Measurements from ENCODE around the gene FAAP100.

GRCh38 chr17:81569986-81570514 lies 17.9 kb upstream of the FAAP100 start:
- TF ChIP-seq, protein P1, sequence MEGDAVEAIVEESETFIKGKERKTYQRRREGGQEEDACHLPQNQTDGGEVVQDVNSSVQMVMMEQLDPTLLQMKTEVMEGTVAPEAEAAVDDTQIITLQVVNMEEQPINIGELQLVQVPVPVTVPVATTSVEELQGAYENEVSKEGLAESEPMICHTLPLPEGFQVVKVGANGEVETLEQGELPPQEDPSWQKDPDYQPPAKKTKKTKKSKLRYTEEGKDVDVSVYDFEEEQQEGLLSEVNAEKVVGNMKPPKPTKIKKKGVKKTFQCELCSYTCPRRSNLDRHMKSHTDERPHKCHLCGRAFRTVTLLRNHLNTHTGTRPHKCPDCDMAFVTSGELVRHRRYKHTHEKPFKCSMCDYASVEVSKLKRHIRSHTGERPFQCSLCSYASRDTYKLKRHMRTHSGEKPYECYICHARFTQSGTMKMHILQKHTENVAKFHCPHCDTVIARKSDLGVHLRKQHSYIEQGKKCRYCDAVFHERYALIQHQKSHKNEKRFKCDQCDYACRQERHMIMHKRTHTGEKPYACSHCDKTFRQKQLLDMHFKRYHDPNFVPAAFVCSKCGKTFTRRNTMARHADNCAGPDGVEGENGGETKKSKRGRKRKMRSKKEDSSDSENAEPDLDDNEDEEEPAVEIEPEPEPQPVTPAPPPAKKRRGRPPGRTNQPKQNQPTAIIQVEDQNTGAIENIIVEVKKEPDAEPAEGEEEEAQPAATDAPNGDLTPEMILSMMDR (optimal IDR thresholded peaks at IDR 0.05 in 1 of 3, IDR thresholded peaks at IDR 0.05 in 1 of 3, conservative IDR thresholded peaks at IDR 0.05 in 1 of 3; ENCODE audit: extremely low read depth in 1 of 3, insufficient read depth in 2 of 3, low read length in 3 of 3): no peak
- TF ChIP-seq EZH2 (IDR thresholded peaks at IDR 0.05; ENCODE audit: low read length): no peak
